Gastrocnemius medialis (tissue), 4 donors: ENCODE data around the gene LPGAT1. TPM values are rescaled to one million over a fixed set of nuclear protein-coding genes. Genes with fewer than 3 reads are reported as not detected.

ENCODE experiments used
- ATAC-seq, 2 donors: fragments of 150-250 bp; one replicate each; pipeline ENCODE4 v1.9.1; 2016
- DNase-seq, 2 donors: peaks; one replicate each; pipeline ENCODE4 v3.0.0-alpha.2; 2019
- H3K27ac ChIP-seq, 4 donors: fragments of 200-600 bp; sonication (generic); 1 replicate in 1 of 4; 2 replicates in 3 of 4; pipeline ENCODE4 v1.5.1; 2016 to 2018; ENCODE audit warnings: mild to moderate bottlenecking in 2 of 4, moderate library complexity in 1 of 4
- H3K27me3 ChIP-seq, 3 donors: fragments of 200-600 bp; sonication (generic) in 2 of 3; 1 replicate in 1 of 3; 2 replicates in 2 of 3; pipeline versions ENCODE4 v1.5.1 to v1.6.0; 2016 to 2019; ENCODE audit warnings: mild to moderate bottlenecking in 1 of 3, moderate library complexity in 1 of 3
- H3K36me3 ChIP-seq, 2 donors: fragments of 200-600 bp; sonication (generic) in 1 of 2; one replicate each; pipeline ENCODE4 v1.5.1; 2017 to 2018
- H3K4me1 ChIP-seq, 2 donors: fragments of 200-600 bp; sonication (generic) in 1 of 2; one replicate each; pipeline ENCODE4 v1.5.1; 2016 to 2017; ENCODE audit warnings: mild to moderate bottlenecking in 2 of 2
- H3K4me3 ChIP-seq, 4 donors: fragments of 200-600 bp; sonication (generic) in 3 of 4; 1 replicate in 1 of 4; 2 replicates in 3 of 4; pipeline ENCODE4 v1.5.1; 2016 to 2019; ENCODE audit warnings: mild to moderate bottlenecking in 2 of 4
- H3K9me3 ChIP-seq, 3 donors: fragments of 200-600 bp; sonication (generic) in 2 of 3; 1 replicate in 1 of 3; 2 replicates in 2 of 3; pipeline ENCODE4 v1.5.1; 2016 to 2019
- CTCF ChIP-seq, 5 experiments: fragments of 450-650 bp in 3 of 5; fragments of 200-600 bp in 2 of 5; sonication (generic) in 2 of 5; IDR thresholded peaks in 4 of 5; conservative IDR thresholded peaks in 1 of 5; 1 replicate in 4 of 5; 2 replicates in 1 of 5; pipeline ENCODE4 v1.5.1; 2016 to 2019; ENCODE audit warnings: antibody characterized with exemption in 5 of 5, mild to moderate bottlenecking in 3 of 5, moderate library complexity in 3 of 5
- POLR2A ChIP-seq, 2 donors: fragments of 450-650 bp; IDR thresholded peaks; one replicate each; pipeline ENCODE4 v1.6.1; 2017; ENCODE audit warnings: antibody characterized with exemption in 2 of 2, mild to moderate bottlenecking in 2 of 2, moderate library complexity in 2 of 2
- in situ Hi-C, 4 donors: fragments of 200-750 bp; cut with MboI; loops; one replicate each; pipeline versions ENCODE4 v1.15.0 to v1.8.0; 2017; ENCODE audit warnings: low sequenced_read_pairs in 4 of 4
- intact Hi-C: fragments of 100-400 bp; cut with DNase I; formaldehyde crosslinking; loops from one replicate; pipeline ENCODE4 v1.15.1; 2023; ENCODE audit warnings: low total_unique reads
- total RNA-seq, 4 donors: library from RNA; depleted of rRNA; stranded (reverse); fragments of >200 nt; gene quantifications; one replicate each; pipeline versions ENCODE4 v1.1.0 to v1.2.3, GENCODE V29; 2016

LPGAT1 gene
- total RNA-seq, 4 donors from 2014 or later = 11.2 to 51.4 (median 21.5) TPM

GRCh38 chr1:211839106-211839505 is 8.5 kb upstream of the LPGAT1 start:
- no peak for TF ChIP-seq CTCF (IDR thresholded peaks at IDR 0.05 in 4 of 5, conservative IDR thresholded peaks at IDR 0.05 in 1 of 5)
- no peak for TF ChIP-seq POLR2A (IDR thresholded peaks at IDR 0.05)
- Histone ChIP-seq H3K27ac (no peak overlapping the region), H3K4me1 (peaks cover 0 to 3% of the 10 kb centered on the region in 2 donors), H3K4me3 (no peak overlapping the region), H3K36me3 (no peaks in the 10 kb centered on the region), H3K27me3 (no peaks in the 10 kb centered on the region), H3K9me3 (no peaks in the 10 kb centered on the region)
- in situ Hi-C loops = loop anchor here in 2 of 4 donors (10.0 to 25.0 kb wide), 3 partner anchors 154 to 277 kb away; partner anchors contain the start of gene NEK2 (in 1 of the 2)
- intact Hi-C loops = loop anchor here (10.0 kb wide), 1 partner anchor 446 kb away; the partner anchor contains the start of gene PPP2R5A
- ATAC-seq = no peak
- no peak for DNase-seq

- ATAC-seq (no peak), DNase-seq (no peak)
- Histone ChIP-seq H3K27me3 (no peaks in the 10 kb centered on the region), H3K27ac (no peak overlapping the region), H3K4me1 (peaks cover 7 to 10% of the 10 kb centered on the region in 2 donors), H3K36me3 (no peaks in the 10 kb centered on the region), H3K4me3 (no peak overlapping the region), H3K9me3 (no peaks in the 10 kb centered on the region)
- in situ Hi-C loops (loop anchor here in 2 of 4 donors (10.0 to 25.0 kb wide), 3 partner anchors 148 to 271 kb away; partner anchors contain the start of gene NEK2 (in 1 of the 2)), intact Hi-C loops (loop anchor here (10.0 kb wide), 1 partner anchor 452 kb away; the partner anchor contains the start of gene PPP2R5A)
- TF ChIP-seq POLR2A (IDR thresholded peaks at IDR 0.05) (no peak), CTCF (IDR thresholded peaks at IDR 0.05 in 4 of 5, conservative IDR thresholded peaks at IDR 0.05 in 1 of 5) (no peak)
Observed at GRCh38 chr1:211833174-211833820, 2.7 kb upstream of the LPGAT1 start.

- ATAC-seq (no peak), DNase-seq (no peak)
- no peak overlapping the region for H3K27ac ChIP-seq
- no peak for TF ChIP-seq POLR2A (IDR thresholded peaks at IDR 0.05)
- no peak for TF ChIP-seq CTCF (IDR thresholded peaks at IDR 0.05 in 4 of 5, conservative IDR thresholded peaks at IDR 0.05 in 1 of 5)
- H3K36me3 ChIP-seq = no peaks in the 10 kb centered on the region
- no peaks in the 10 kb centered on the region for H3K9me3 ChIP-seq
- in situ Hi-C loops = loop anchor here in 2 of 4 donors (10.0 to 25.0 kb wide), 3 partner anchors 148 to 270 kb away; partner anchors contain the start of gene NEK2 (in 1 of the 2)
- intact Hi-C loops = loop anchor here (10.0 kb wide), 1 partner anchor 452 kb away; the partner anchor contains the start of gene PPP2R5A
- H3K27me3 ChIP-seq = no peaks in the 10 kb centered on the region
- no peak overlapping the region for H3K4me3 ChIP-seq
- peaks cover 10 to 12% of the 10 kb centered on the region in 2 donors for H3K4me1 ChIP-seq
Observed at GRCh38 chr1:211832661-211833060, 2.1 kb upstream of the LPGAT1 start.

- Histone ChIP-seq H3K36me3 (no peaks in the 10 kb centered on the region), H3K4me3 (no peak overlapping the region), H3K27ac (no peak overlapping the region), H3K27me3 (no peaks in the 10 kb centered on the region), H3K9me3 (no peaks in the 10 kb centered on the region), H3K4me1 (peaks cover 13 to 17% of the 10 kb centered on the region in 2 donors)
- no peak for ATAC-seq
- TF ChIP-seq POLR2A (IDR thresholded peaks at IDR 0.05) = no peak
- no peak for TF ChIP-seq CTCF (IDR thresholded peaks at IDR 0.05 in 4 of 5, conservative IDR thresholded peaks at IDR 0.05 in 1 of 5)
- intact Hi-C loops (loop anchor here (2.0 to 10.0 kb wide), 2 partner anchors 133 to 453 kb away; partner anchors contain the start of gene PPP2R5A), in situ Hi-C loops (loop anchor here in 2 of 4 donors (10.0 to 25.0 kb wide), 3 partner anchors 147 to 269 kb away; partner anchors contain the start of gene NEK2 (in 1 of the 2))
- no peak for DNase-seq
Observed at GRCh38 chr1:211831558-211832323, 1.2 kb upstream of the LPGAT1 start.
